GM12874 (cell line): ENCODE results near the gene SLC22A31.

Source experiments
- CTCF ChIP-seq: IDR thresholded peaks from 2 replicates; pipeline ENCODE4 v1.5.1; 2011; ENCODE audit warnings: low read depth, mild to moderate bottlenecking, control low read depth, low read length, moderate library complexity; ENCODE audit not compliant: insufficient read depth

Gene SLC22A31

GRCh38 chr16:89241187-89242007 lies 41.1 kb upstream of the SLC22A31 start:
- TF ChIP-seq CTCF: no peak

GRCh38 chr16:89237733-89238132 lies 37.4 kb upstream of the SLC22A31 start:
- TF ChIP-seq CTCF: no peak

GRCh38 chr16:89233678-89234490 lies 33.5 kb upstream of the SLC22A31 start:
- TF ChIP-seq CTCF: no peak

- no peak for TF ChIP-seq CTCF
Observed at GRCh38 chr16:89232107-89232506, 31.8 kb upstream of the SLC22A31 start.

- TF ChIP-seq CTCF: no peak
Observed at GRCh38 chr16:89230255-89230654, 29.9 kb upstream of the SLC22A31 start.

GRCh38 chr16:89224665-89225064 lies 24.3 kb upstream of the SLC22A31 start:
- no peak for TF ChIP-seq CTCF

GRCh38 chr16:89222931-89223330 lies 22.6 kb upstream of the SLC22A31 start:
- TF ChIP-seq CTCF: no peak
